ENCODE data around the gene CNTN4. TPM values are rescaled to one million over a fixed set of nuclear protein-coding genes. Genes with fewer than 3 reads are reported as not detected.

The CNTN4 gene
- total and polyA plus RNA-seq, 7 donors = 0.17 to 3.2 (median 0.42) TPM

GRCh38 chr3:3105815-3106214 lies 1007.1 kb downstream of the CNTN4 start:
- Histone ChIP-seq H3K27me3 (ENCODE audit: insufficient read depth in 3 of 3, low read length in 2 of 3) (peaks cover 0 to 2% (median 0%) of the 10 kb centered on the region in 3 donors), H3K9me3 (no peaks in the 10 kb centered on the region), H3K27ac (no peak overlapping the region), H3K4me1 (no peaks in the 10 kb centered on the region), H3K4me3 (no peak overlapping the region), H3K36me3 (ENCODE audit: insufficient read depth in 1 of 2, low read depth in 1 of 2) (no peaks in the 10 kb centered on the region)
- no peak for TF ChIP-seq CTCF (IDR thresholded peaks at IDR 0.05)
- WGBS, 3 donors = 50 to 60% (median 54%) methylated on average over 4 of the region's 4 CpGs
- DNase-seq = no peak
- intact Hi-C loops (cut with DNase I) = no loop called here
- ATAC-seq = no peak

- H3K4me3 ChIP-seq = no peak overlapping the region
- no peaks in the 10 kb centered on the region for H3K4me1 ChIP-seq
- H3K36me3 ChIP-seq (ENCODE audit: insufficient read depth in 1 of 2, low read depth in 1 of 2) = no peaks in the 10 kb centered on the region
- H3K27ac ChIP-seq = no peak overlapping the region
- intact Hi-C loops (cut with DNase I) = no loop called here
- WGBS, 3 donors = 95 to 98% (median 96%) methylated on average over 3 of the region's 3 CpGs
- DNase-seq (no peak), ATAC-seq (no peak)
- H3K9me3 ChIP-seq = no peaks in the 10 kb centered on the region
- TF ChIP-seq CTCF (IDR thresholded peaks at IDR 0.05) = no peak
- peaks cover 0 to 2% (median 0%) of the 10 kb centered on the region in 3 donors for H3K27me3 ChIP-seq (ENCODE audit: insufficient read depth in 3 of 3, low read length in 2 of 3)
These were observed 1008.5 kb downstream of the CNTN4 start for GRCh38 chr3:3107181-3107580.

Measured in psoas muscle (tissue), 8 donors.